Lower leg skin (tissue), 4 donors: ENCODE results near the gene ARF1. TPM values are rescaled to one million over a fixed set of nuclear protein-coding genes. Genes with fewer than 3 reads are reported as not detected.

Experiments
- DNase-seq, 2 donors: peaks; one replicate each; pipeline ENCODE4 v3.0.0-alpha.2; 2019; ENCODE audit warnings: low spot score in 2 of 2
- H3K4me3 ChIP-seq: fragments of 200-600 bp; sonication (generic); 2 replicates; pipeline ENCODE4 v1.5.1; 2017; ENCODE audit warnings: mild to moderate bottlenecking, low read depth; ENCODE audit not compliant: poor library complexity, severe bottlenecking
- CTCF ChIP-seq, 3 donors: fragments of 450-650 bp; IDR thresholded peaks; one replicate each; pipeline ENCODE4 v1.5.1; 2016; ENCODE audit warnings: antibody characterized with exemption in 3 of 3, mild to moderate bottlenecking in 3 of 3, moderate library complexity in 2 of 3
- POLR2A ChIP-seq, 2 donors: fragments of 450-650 bp; IDR thresholded peaks; one replicate each; pipeline ENCODE4 v1.6.1; 2016 to 2017; ENCODE audit warnings: antibody characterized with exemption in 2 of 2, mild to moderate bottlenecking in 1 of 2, moderate library complexity in 1 of 2
- WGBS, 2 donors: methylation state at CpG; one replicate each; pipeline ENCODE4 v1.1.5; 2018; 5-methylcytosine and 5-hydroxymethylcytosine counted together
- intact Hi-C: fragments of 100-400 bp; cut with DNase I; formaldehyde crosslinking; loops from one replicate; pipeline ENCODE4 v1.15.0; 2023; ENCODE audit warnings: low total_unique reads
- total RNA-seq, 4 donors: library from RNA; depleted of rRNA; stranded (reverse); fragments of >200 nt; gene quantifications; one replicate each; pipeline ENCODE4 v1.1.0, GENCODE V29; 2016

ARF1 gene
- total RNA-seq, 4 donors from 2014 or later, result 242 to 326 (median 317) TPM

- TF ChIP-seq CTCF (IDR thresholded peaks at IDR 0.05), result no peak
- TF ChIP-seq POLR2A (IDR thresholded peaks at IDR 0.05), result no peak
- peak in 1 of 2 donors; percentile 59 for DNase-seq
- WGBS, 2 donors, result 89 to 90% methylated on average over 28 of the region's 28 CpGs
- H3K4me3 ChIP-seq, result no peak overlapping the region
- intact Hi-C loops, result no loop called here
Measured at GRCh38 chr1:228098323-228098931, 15.9 kb downstream of the ARF1 start.

GRCh38 chr1:228099331-228099732 is 16.8 kb downstream of the ARF1 start:
- intact Hi-C loops, result no loop called here
- no peak for TF ChIP-seq POLR2A (IDR thresholded peaks at IDR 0.05)
- TF ChIP-seq CTCF (IDR thresholded peaks at IDR 0.05), result no peak
- WGBS, 2 donors, result 52 to 82% methylated on average over 4 of the region's 4 CpGs
- H3K4me3 ChIP-seq, result no peak overlapping the region
- DNase-seq, result peak in 1 of 2 donors; percentile 82

GRCh38 chr1:228100822-228101613 is 18.5 kb downstream of the ARF1 start:
- DNase-seq, result peak; percentile 13 to 83
- WGBS, 2 donors, result 75 to 78% methylated on average over 12 of the region's 12 CpGs
- intact Hi-C loops, result no loop called here

GRCh38 chr1:228101614-228101993 is 19.1 kb downstream of the ARF1 start:
- intact Hi-C loops, result no loop called here
- no peak for TF ChIP-seq POLR2A (IDR thresholded peaks at IDR 0.05)
- TF ChIP-seq CTCF (IDR thresholded peaks at IDR 0.05), result no peak
- H3K4me3 ChIP-seq, result no peak overlapping the region
- WGBS, 2 donors, result 29 to 35% methylated on average over 15 of the region's 15 CpGs
- peak; percentile 18 to 86 for DNase-seq

More at GRCh38 chr1:228100822-228101613, 18.5 kb downstream of the ARF1 start:
- TF ChIP-seq CTCF (IDR thresholded peaks at IDR 0.05) (no peak), POLR2A (IDR thresholded peaks at IDR 0.05) (no peak)
- no peak overlapping the region for H3K4me3 ChIP-seq

GRCh38 chr1:228101994-228102790 is 19.7 kb downstream of the ARF1 start:
- peak overlapping the region; percentile 86 for H3K4me3 ChIP-seq
- intact Hi-C loops, result no loop called here
- WGBS, 2 donors, result 3 to 6% methylated on average over 24 to 71 of the region's 73 CpGs
- DNase-seq, result peak; percentile 21 to 90
- TF ChIP-seq POLR2A (IDR thresholded peaks at IDR 0.05) (no peak), CTCF (IDR thresholded peaks at IDR 0.05) (no peak)
